Measurements from ENCODE around the gene USP4.
"Not testable (repeated sequence)": the region's sequence is repeated elsewhere in the genome, so short reads cannot be mapped to it uniquely, and the experiment has no call there.

The USP4 gene

GRCh38 chr3:49339941-49340800, at the start of gene USP4:
Gene USP4, minus strand, starts transcription at chr3:49340053. Its CDS starts 29 bp downstream, at chr3:49340024.
- DNase-seq: peak; percentile 83

GRCh38 chr3:49389297-49389696, 49.4 kb upstream of the USP4 start:
- DNase-seq: no peak

GRCh38 chr3:49388289-49388820, 48.5 kb upstream of the USP4 start:
- no peak for DNase-seq

GRCh38 chr3:49387721-49388120, 47.9 kb upstream of the USP4 start:
- DNase-seq: no peak

GRCh38 chr3:49386056-49386756, 46.4 kb upstream of the USP4 start:
- DNase-seq: no peak

GRCh38 chr3:49385617-49386016, 45.8 kb upstream of the USP4 start:
- DNase-seq: no peak

GRCh38 chr3:49383387-49383786, 43.5 kb upstream of the USP4 start:
- no peak for DNase-seq

- no peak for DNase-seq
These were observed 38.5 kb upstream of the USP4 start for GRCh38 chr3:49378249-49378895.

GRCh38 chr3:49377483-49377882, 37.6 kb upstream of the USP4 start:
- no peak for DNase-seq

GRCh38 chr3:49371946-49372345, 32.1 kb upstream of the USP4 start:
- no peak for DNase-seq

GRCh38 chr3:49370585-49371290, 30.9 kb upstream of the USP4 start:
- no peak for DNase-seq

GRCh38 chr3:49362561-49362960, 22.7 kb upstream of the USP4 start:
- no peak for DNase-seq

GRCh38 chr3:49359623-49360022, 19.8 kb upstream of the USP4 start:
- DNase-seq: no peak

GRCh38 chr3:49358884-49359225, 19.0 kb upstream of the USP4 start:
- no peak for DNase-seq

- DNase-seq: peak; percentile 87
These were observed 18.5 kb upstream of the USP4 start, which contains the start of gene GPX1 for GRCh38 chr3:49358217-49358883. Gene GPX1, minus strand, starts transcription at chr3:49358353. Its CDS starts 75 bp downstream, at chr3:49358278.

- DNase-seq: peak; percentile 44
These were observed 17.8 kb upstream of the USP4 start for GRCh38 chr3:49357443-49358216.

- DNase-seq: not testable (repeated sequence)
These were observed 17.2 kb upstream of the USP4 start for GRCh38 chr3:49357095-49357442.

GRCh38 chr3:49352890-49353421, 13.1 kb upstream of the USP4 start:
- DNase-seq: no peak

GRCh38 chr3:49352281-49352680, 12.4 kb upstream of the USP4 start:
- no peak for DNase-seq

GRCh38 chr3:49351521-49352011, 11.7 kb upstream of the USP4 start:
- no peak for DNase-seq
